Activated naive CD8-positive, alpha-beta T cell treated with anti-CD3 and anti-CD28 coated beads, Interleukin-2, amount 10 ng/mL, durations not matched to agents 7 days and 5 days (primary cell): ENCODE results near the gene TTPAL. TPM values are rescaled to one million over a fixed set of nuclear protein-coding genes. Genes with fewer than 3 reads are reported as not detected.
"Not testable (repeated sequence)": the region's sequence is repeated elsewhere in the genome, so short reads cannot be mapped to it uniquely, and the experiment has no call there.

ENCODE experiments used
- ATAC-seq: fragments of 150-1000 bp; cut with Tn5 transposase; one replicate; pipeline ENCODE4 v1.10.0; 2021; ENCODE audit warnings: low read depth, moderate library complexity
- POLR2A ChIA-PET: fragments of 350-600 bp; sonication (Branson Sonifier 250); formaldehyde crosslinking; loops from one replicate; lab custom pipeline; 2021; ENCODE audit warnings: antibody characterized with exemption; lab: Charles Lee
- DNase-seq: peaks from one replicate; pipeline ENCODE4 v3.0.0; 2021
- H3K27ac Mint-ChIP-seq: one replicate; pipeline ENCODE4 v1.8.0; 2022; ENCODE audit warnings: mild to moderate bottlenecking, mixed read lengths
- H3K27me3 Mint-ChIP-seq: one replicate; pipeline ENCODE4 v1.8.0; 2022; ENCODE audit warnings: mild to moderate bottlenecking, moderate library complexity, mixed read lengths
- H3K36me3 Mint-ChIP-seq: one replicate; pipeline ENCODE4 v1.8.0; 2021; ENCODE audit warnings: mild to moderate bottlenecking, mixed read lengths
- H3K4me1 Mint-ChIP-seq: one replicate; pipeline ENCODE4 v1.8.0; 2021; ENCODE audit warnings: mixed read lengths
- H3K4me3 Mint-ChIP-seq: one replicate; pipeline ENCODE4 v1.8.0; 2022; ENCODE audit warnings: mild to moderate bottlenecking, moderate library complexity, mixed read lengths
- H3K9me3 Mint-ChIP-seq: one replicate; pipeline ENCODE4 v1.8.0; 2021; ENCODE audit warnings: mixed read lengths
- total RNA-seq, 2 experiments: library from RNA; stranded (reverse); gene quantifications; one replicate each; pipeline ENCODE4 v1.2.3, GENCODE V29; 2021

The TTPAL gene
- total RNA-seq, 2 experiments from 2014 or later, result 16.4 to 16.9 TPM

GRCh38 chr20:44467289-44467883, 8.3 kb upstream of the TTPAL start:
- no peak for ATAC-seq
- POLR2A ChIA-PET, result no interaction called here
- H3K9me3 Mint-ChIP-seq, result no peaks in the 10 kb centered on the region
- H3K27me3 Mint-ChIP-seq, result peaks cover under 1% of the 10 kb centered on the region
- H3K27ac Mint-ChIP-seq, result no peak overlapping the region
- DNase-seq, result no peak
- no peak overlapping the region for H3K4me3 Mint-ChIP-seq
- no peaks in the 10 kb centered on the region for H3K36me3 Mint-ChIP-seq
- no peaks in the 10 kb centered on the region for H3K4me1 Mint-ChIP-seq

DNA sequence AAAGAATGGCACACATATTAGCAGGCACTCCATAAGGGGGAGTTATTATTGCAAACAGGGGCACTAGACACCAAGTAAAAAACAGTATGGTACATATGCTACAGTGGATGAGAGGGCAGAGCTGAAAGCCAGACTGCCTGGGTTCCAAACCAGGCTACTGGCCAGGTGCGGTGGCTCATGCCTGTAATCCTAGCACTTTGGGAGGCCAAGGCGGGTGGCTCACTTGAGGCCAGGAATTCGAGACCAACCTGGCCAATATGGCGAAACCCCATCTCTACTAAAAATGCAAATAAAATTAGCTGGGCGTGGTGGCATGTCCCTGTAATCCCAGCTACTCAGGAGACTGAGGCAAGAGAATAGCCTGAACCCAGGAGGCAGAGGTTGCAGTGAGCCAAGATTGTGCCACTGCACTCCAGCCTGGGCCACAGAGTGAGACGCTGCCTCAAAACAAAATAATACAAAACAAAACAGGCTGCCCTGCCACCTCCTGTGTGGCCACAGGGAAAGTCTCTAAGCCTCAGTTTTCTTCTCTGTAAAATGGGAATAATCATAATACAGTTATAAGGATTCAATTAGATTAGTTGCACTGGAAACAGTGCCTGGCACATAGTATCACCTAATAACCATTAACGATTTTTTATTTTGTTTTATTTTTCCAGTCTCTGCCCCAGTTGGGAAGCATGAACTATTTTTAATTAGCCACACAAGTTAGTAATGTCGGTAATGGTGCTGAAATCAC, 7.5 kb upstream of the TTPAL start:
- POLR2A ChIA-PET, result no interaction called here
- H3K4me1 Mint-ChIP-seq, result no peaks in the 10 kb centered on the region
- peaks cover 3% of the 10 kb centered on the region for H3K27me3 Mint-ChIP-seq
- ATAC-seq (no peak), DNase-seq (no peak)
- H3K27ac Mint-ChIP-seq, result no peak overlapping the region
- H3K9me3 Mint-ChIP-seq, result no peaks in the 10 kb centered on the region
- no peak overlapping the region for H3K4me3 Mint-ChIP-seq
- no peaks in the 10 kb centered on the region for H3K36me3 Mint-ChIP-seq

DNA sequence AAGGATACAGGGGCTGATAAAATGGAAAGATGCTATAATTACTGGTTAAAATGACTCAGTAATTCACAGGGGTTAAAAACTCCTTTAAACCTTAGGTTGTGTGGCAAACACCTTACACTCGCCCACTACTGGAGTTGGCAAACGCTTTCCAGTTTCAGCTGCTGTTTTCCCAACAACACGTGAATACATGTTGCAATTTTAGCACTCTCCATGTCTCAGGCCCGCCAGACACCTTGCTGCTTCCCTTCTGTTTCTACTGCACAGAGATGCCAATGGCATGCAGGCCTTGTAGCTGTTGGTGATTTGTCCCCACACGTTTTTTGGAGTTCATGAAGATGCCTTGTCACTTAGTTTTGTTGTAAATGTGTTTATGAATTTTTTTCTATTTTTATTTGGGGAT, 5.3 kb upstream of the TTPAL start:
- DNase-seq (no peak), ATAC-seq (no peak)
- Mint-ChIP-seq H3K36me3 (no peaks in the 10 kb centered on the region), H3K27ac (no peak overlapping the region), H3K4me3 (no peak overlapping the region), H3K9me3 (no peaks in the 10 kb centered on the region), H3K27me3 (peaks cover 3% of the 10 kb centered on the region), H3K4me1 (peaks cover 6% of the 10 kb centered on the region)
- POLR2A ChIA-PET, result no interaction called here

- POLR2A ChIA-PET, result interaction anchor here (0.5 kb wide), 1 partner anchor 137 kb away, joined by 4 read pairs; no protein-coding TSS in a partner anchor
- no peaks in the 10 kb centered on the region for H3K36me3 Mint-ChIP-seq
- ATAC-seq (no peak), DNase-seq (no peak)
- H3K9me3 Mint-ChIP-seq, result no peaks in the 10 kb centered on the region
- no peak overlapping the region for H3K27ac Mint-ChIP-seq
- H3K4me3 Mint-ChIP-seq, result no peak overlapping the region
- H3K27me3 Mint-ChIP-seq, result peaks cover 3% of the 10 kb centered on the region
- peaks cover 13% of the 10 kb centered on the region for H3K4me1 Mint-ChIP-seq
Measured at GRCh38 chr20:44471481-44471882, 4.2 kb upstream of the TTPAL start.

GRCh38 chr20:44472283-44472682, 3.4 kb upstream of the TTPAL start:
- DNase-seq, H3K27ac Mint-ChIP-seq, H3K36me3 Mint-ChIP-seq, ATAC-seq, H3K9me3 Mint-ChIP-seq, H3K4me3 Mint-ChIP-seq, H3K27me3 Mint-ChIP-seq: not testable (repeated sequence)
- POLR2A ChIA-PET, result interaction anchor here (0.6 kb wide), 1 partner anchor 175 kb away, joined by 3 read pairs; no protein-coding TSS in a partner anchor
- H3K4me1 Mint-ChIP-seq, result peaks cover 21% of the 10 kb centered on the region

- peak overlapping the region; percentile 94 for H3K4me3 Mint-ChIP-seq
- POLR2A ChIA-PET, result interaction anchor here (0.5 to 1.7 kb wide), 10 partner anchors 16 to 216 kb away, joined by 3 to 14 read pairs (median 4); partner anchors contain the start of genes FITM2 and SERINC3
Measured at GRCh38 chr20:44475372-44475693, 341 bp upstream of the TTPAL start.

DNA sequence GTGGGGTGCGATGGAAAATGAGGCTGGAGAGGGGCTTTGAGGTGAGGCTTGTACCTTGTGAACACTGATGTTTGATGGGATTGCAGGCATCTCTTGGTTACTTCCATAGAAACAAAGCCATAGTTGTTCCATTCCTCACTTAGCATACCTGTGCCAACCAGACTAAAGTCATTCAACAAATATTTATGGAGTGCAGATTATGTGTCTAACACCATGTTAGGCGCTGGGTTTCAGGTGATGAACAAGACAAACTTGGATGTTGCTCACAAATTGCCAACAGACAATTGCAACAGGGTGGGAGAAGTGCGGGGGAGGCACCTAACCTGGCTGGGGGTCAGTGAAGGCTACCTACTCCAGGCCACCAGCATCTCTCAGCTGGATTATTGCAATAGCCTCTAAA, 1.5 kb downstream of the TTPAL start:
- Mint-ChIP-seq H3K36me3 (peaks cover 7% of the 10 kb centered on the region), H3K27me3 (peaks cover 3% of the 10 kb centered on the region), H3K27ac (no peak overlapping the region), H3K9me3 (no peaks in the 10 kb centered on the region), H3K4me3 (peak overlapping the region; percentile 9), H3K4me1 (peaks cover 24% of the 10 kb centered on the region)
- DNase-seq (no peak), ATAC-seq (no peak)
- POLR2A ChIA-PET, result no interaction called here

More at GRCh38 chr20:44475372-44475693, 341 bp upstream of the TTPAL start:
- ATAC-seq, result no peak
- Mint-ChIP-seq H3K4me1 (peaks cover 24% of the 10 kb centered on the region), H3K9me3 (no peaks in the 10 kb centered on the region), H3K27me3 (peaks cover 3% of the 10 kb centered on the region), H3K27ac (peak overlapping the region; percentile 98), H3K36me3 (peaks cover 1% of the 10 kb centered on the region)
- DNase-seq, result no peak

DNA sequence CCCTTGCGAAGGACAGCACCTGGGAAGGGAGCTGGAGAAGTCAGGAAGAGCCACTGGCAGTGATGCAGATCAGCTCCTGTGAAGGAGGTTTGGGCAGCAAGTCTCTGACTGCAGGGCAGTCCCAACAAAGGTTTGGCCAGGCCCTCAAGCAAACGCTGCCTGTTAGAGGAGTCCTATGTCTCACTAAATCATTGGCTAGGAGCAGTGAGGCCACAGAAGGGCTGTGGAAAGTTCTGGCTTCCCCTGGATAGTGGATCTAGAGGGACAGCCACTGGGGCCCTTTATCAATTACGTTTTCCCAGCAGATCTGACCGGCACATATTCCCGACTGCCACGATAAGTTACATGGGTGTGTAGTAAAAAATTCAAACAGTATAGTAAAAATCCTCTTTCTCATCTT, 2.5 kb downstream of the TTPAL start:
- Mint-ChIP-seq H3K9me3 (no peaks in the 10 kb centered on the region), H3K27ac (no peak overlapping the region), H3K4me3 (no peak overlapping the region), H3K27me3 (no peaks in the 10 kb centered on the region), H3K4me1 (peaks cover 24% of the 10 kb centered on the region), H3K36me3 (peaks cover 7% of the 10 kb centered on the region)
- POLR2A ChIA-PET, result no interaction called here
- ATAC-seq (no peak), DNase-seq (no peak)

GRCh38 chr20:44479643-44480042, 4.0 kb downstream of the TTPAL start:
- peaks cover 9% of the 10 kb centered on the region for H3K36me3 Mint-ChIP-seq
- ATAC-seq, result no peak

GRCh38 chr20:44480097-44480496, 4.4 kb downstream of the TTPAL start:
- Mint-ChIP-seq H3K27me3 (no peaks in the 10 kb centered on the region), H3K4me1 (peaks cover 20% of the 10 kb centered on the region), H3K36me3 (peaks cover 10% of the 10 kb centered on the region), H3K4me3 (no peak overlapping the region), H3K9me3 (no peaks in the 10 kb centered on the region), H3K27ac (no peak overlapping the region)
- no peak for ATAC-seq
- DNase-seq, result no peak
- POLR2A ChIA-PET, result no interaction called here

More at GRCh38 chr20:44479643-44480042, 4.0 kb downstream of the TTPAL start:
- H3K27me3 Mint-ChIP-seq, result no peaks in the 10 kb centered on the region
- no peak for DNase-seq
- peaks cover 24% of the 10 kb centered on the region for H3K4me1 Mint-ChIP-seq
- POLR2A ChIA-PET, result no interaction called here
- no peak overlapping the region for H3K27ac Mint-ChIP-seq
- no peaks in the 10 kb centered on the region for H3K9me3 Mint-ChIP-seq
- no peak overlapping the region for H3K4me3 Mint-ChIP-seq

GRCh38 chr20:44481719-44482416, 6.2 kb downstream of the TTPAL start:
- no peak for DNase-seq
- H3K4me3 Mint-ChIP-seq, result no peak overlapping the region
- no peak overlapping the region for H3K27ac Mint-ChIP-seq
- ATAC-seq, result no peak
- peaks cover 9% of the 10 kb centered on the region for H3K4me1 Mint-ChIP-seq
- H3K9me3 Mint-ChIP-seq, result no peaks in the 10 kb centered on the region
- H3K36me3 Mint-ChIP-seq, result peaks cover 13% of the 10 kb centered on the region
- POLR2A ChIA-PET, result no interaction called here
- no peaks in the 10 kb centered on the region for H3K27me3 Mint-ChIP-seq

DNA sequence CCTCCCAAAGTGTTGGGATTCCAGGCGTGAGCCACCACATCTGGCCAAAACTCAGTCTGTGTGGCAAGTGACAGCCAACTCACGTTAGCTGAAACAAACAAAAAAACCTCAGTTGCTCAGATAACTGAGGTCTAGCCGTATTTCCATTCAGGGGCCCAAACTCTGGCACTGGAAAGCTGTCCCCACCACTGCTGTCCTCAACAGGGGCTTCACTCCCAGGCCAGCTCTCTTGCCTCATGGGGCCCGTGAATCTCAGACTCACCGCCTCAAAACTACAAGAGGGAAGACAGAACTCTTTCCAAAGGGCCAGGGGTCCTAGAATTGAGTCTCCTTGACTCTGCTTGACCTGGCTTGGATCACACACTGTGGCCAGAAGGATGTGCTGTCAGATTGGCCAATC, 7.4 kb downstream of the TTPAL start:
- H3K4me3 Mint-ChIP-seq, result no peak overlapping the region
- H3K27me3 Mint-ChIP-seq, result no peaks in the 10 kb centered on the region
- peaks cover 4% of the 10 kb centered on the region for H3K4me1 Mint-ChIP-seq
- peaks cover 13% of the 10 kb centered on the region for H3K36me3 Mint-ChIP-seq
- H3K9me3 Mint-ChIP-seq, result no peaks in the 10 kb centered on the region
- no peak for DNase-seq
- no peak for ATAC-seq
- no peak overlapping the region for H3K27ac Mint-ChIP-seq
- POLR2A ChIA-PET, result interaction anchor here (0.5 kb wide), 1 partner anchor 186 kb away, joined by 8 read pairs; no protein-coding TSS in a partner anchor

DNA sequence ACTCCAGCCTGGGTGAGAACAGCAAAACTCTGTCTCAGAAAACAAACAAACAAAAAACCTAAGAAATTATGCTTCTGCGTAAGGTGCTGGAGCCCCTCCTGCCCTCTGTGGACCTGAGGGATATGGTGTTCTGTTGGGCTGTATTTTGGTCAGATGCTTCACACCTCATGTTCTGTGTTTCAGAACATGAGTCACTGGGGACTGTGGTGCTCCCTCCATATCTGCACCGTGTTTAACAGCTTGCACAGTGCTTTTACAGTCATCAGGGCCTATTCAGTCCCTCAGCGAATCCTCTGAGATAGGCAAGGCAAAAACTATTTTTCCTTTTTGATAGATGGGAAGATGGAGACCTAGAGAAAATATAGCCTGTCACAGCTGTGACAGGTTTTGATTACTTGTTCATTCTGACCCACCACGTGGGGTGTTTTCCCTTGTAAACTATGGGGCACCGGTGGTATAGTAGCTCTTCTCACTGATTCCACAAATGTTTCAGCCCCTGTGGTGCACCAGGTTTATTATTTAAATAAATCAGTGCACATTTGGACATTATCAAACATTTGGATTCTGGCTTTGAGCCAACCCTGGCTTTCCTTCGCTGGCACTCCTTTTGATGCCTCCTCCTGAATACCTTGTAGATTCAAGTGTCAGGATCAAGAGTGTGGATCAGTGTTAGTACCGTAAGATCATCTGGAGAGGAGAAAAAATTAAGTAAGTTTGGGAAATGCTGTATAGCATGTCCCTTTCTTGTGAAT, 9.6 kb downstream of the TTPAL start:
- POLR2A ChIA-PET, result no interaction called here
- Mint-ChIP-seq H3K4me1 (peaks cover 1% of the 10 kb centered on the region), H3K4me3 (no peak overlapping the region), H3K27me3 (no peaks in the 10 kb centered on the region), H3K27ac (no peak overlapping the region), H3K36me3 (peaks cover 12% of the 10 kb centered on the region), H3K9me3 (no peaks in the 10 kb centered on the region)
- ATAC-seq, result no peak
- no peak for DNase-seq
